Stimulated activated memory B cell treated with anti-CD40 and anti-IgM and Interleukin-4, amounts not matched to agents 10 μg/mL and 1 μg/mL and 100 μg/mL, for 72 hours (primary cell): ENCODE results near the gene NSUN6.
"Not testable (repeated sequence)": the region's sequence is repeated elsewhere in the genome, so short reads cannot be mapped to it uniquely, and the experiment has no call there.

Experiments
- ATAC-seq: fragments of 150-1000 bp; cut with Tn5 transposase; 2 replicates; pipeline ENCODE4 v1.10.0; 2021
- H3K27ac Mint-ChIP-seq: one replicate; pipeline ENCODE4 v1.8.0; 2022; ENCODE audit warnings: mild to moderate bottlenecking, mixed read lengths
- H3K27me3 Mint-ChIP-seq: one replicate; pipeline ENCODE4 v1.8.0; 2022; ENCODE audit warnings: mixed read lengths
- H3K36me3 Mint-ChIP-seq: one replicate; pipeline ENCODE4 v1.8.0; 2022; ENCODE audit warnings: mixed read lengths
- H3K4me1 Mint-ChIP-seq: one replicate; pipeline ENCODE4 v1.8.0; 2022; ENCODE audit warnings: mixed read lengths
- H3K4me3 Mint-ChIP-seq: one replicate; pipeline ENCODE4 v1.8.0; 2022; ENCODE audit warnings: mild to moderate bottlenecking, moderate library complexity, mixed read lengths
- H3K9me3 Mint-ChIP-seq: one replicate; pipeline ENCODE4 v1.8.0; 2022; ENCODE audit warnings: mixed read lengths

NSUN6 gene

DNA sequence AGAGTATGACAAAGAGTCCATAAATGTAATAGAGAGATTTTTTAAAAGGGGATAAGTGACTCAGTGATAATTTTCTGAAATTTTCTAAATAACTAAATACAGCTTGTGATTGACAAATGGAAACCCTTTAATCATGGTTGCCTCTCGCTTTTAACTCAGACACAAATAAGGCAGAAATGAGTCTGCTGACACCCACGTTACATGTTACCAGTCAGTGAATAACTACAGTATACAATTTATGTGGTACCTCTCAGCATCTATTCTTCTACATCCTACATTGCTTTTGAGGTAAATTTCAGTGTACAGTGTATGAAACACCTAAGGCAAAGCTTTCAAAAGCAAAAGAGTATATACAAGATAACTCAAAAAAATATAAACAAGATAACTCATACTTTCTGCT, 4.2 kb downstream of the NSUN6 start:
- no peak for ATAC-seq
- peaks cover 9% of the 10 kb centered on the region for H3K36me3 Mint-ChIP-seq
- H3K27ac Mint-ChIP-seq: no peak overlapping the region

DNA sequence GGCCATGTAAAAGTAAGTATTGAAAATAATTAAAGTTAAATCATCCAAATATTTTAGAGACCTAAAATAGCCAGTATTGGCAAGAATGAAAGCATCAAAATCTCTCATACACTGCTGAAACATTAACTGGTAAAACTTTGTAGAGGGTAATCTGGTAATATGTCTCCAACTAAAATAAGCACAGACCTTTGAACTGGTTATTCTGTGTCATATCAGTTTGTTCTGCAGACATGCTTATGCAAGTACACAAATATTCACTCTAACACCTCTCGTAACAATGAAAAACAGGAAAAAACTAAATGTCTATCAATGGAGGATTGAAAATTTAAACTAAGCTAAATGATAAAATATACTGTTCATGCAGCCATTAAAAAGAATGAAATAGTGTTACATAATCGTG, 11.7 kb downstream of the NSUN6 start:
- not testable (repeated sequence) for ATAC-seq

More for the DNA sequence above, 4.2 kb downstream of the NSUN6 start:
- Mint-ChIP-seq H3K9me3 (no peaks in the 10 kb centered on the region), H3K4me1 (peaks cover 36% of the 10 kb centered on the region), H3K27me3 (no peaks in the 10 kb centered on the region), H3K4me3 (no peak overlapping the region)

DNA sequence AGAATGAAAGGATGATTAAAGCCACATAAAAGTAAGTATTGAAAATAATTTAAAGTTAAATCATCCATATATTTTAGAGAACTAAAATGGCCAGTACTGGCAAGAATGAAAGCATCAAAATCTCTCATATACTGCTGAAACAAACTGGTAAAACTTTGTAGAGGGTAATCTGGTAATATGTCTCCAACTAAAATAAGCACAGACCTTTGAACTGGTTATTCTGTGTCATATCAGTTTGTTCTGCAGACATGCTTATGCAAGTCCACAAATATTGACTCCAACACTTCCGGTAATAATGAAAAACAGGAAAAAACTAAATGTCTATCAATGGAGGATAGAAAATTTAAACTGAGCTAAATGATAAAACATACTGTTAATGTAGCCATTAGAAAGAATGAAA, 14.0 kb downstream of the NSUN6 start:
- H3K27me3 Mint-ChIP-seq, H3K27ac Mint-ChIP-seq, H3K4me3 Mint-ChIP-seq, H3K9me3 Mint-ChIP-seq, ATAC-seq, H3K4me1 Mint-ChIP-seq: not testable (repeated sequence)
- H3K36me3 Mint-ChIP-seq: peaks cover 19% of the 10 kb centered on the region

More for the DNA sequence above, 11.7 kb downstream of the NSUN6 start:
- H3K4me1 Mint-ChIP-seq, H3K27ac Mint-ChIP-seq, H3K4me3 Mint-ChIP-seq, H3K9me3 Mint-ChIP-seq, H3K27me3 Mint-ChIP-seq: not testable (repeated sequence)
- peaks cover 28% of the 10 kb centered on the region for H3K36me3 Mint-ChIP-seq

DNA sequence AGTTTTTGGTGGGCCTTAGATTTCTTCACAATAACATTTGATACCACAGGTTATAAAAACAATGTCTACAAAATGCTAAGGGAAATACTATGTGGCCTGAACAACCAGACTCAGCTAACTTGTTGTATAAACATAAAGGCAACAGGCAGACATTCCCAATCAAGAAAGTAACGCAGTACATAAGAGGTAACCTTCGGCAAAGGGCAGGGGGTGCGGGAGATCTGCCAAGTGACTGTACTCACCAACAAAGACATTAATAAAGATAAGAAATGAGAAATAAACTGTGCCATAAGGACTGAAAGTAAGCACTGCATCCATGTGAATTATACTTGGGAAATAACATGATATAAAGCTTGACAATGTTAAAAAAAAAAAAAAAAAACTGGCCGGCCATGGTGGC, 15.4 kb downstream of the NSUN6 start:
- Mint-ChIP-seq H3K27ac (no peak overlapping the region), H3K36me3 (peaks cover 19% of the 10 kb centered on the region), H3K27me3 (no peaks in the 10 kb centered on the region), H3K4me3 (no peak overlapping the region), H3K4me1 (no peaks in the 10 kb centered on the region), H3K9me3 (no peaks in the 10 kb centered on the region)
- ATAC-seq: no peak

DNA sequence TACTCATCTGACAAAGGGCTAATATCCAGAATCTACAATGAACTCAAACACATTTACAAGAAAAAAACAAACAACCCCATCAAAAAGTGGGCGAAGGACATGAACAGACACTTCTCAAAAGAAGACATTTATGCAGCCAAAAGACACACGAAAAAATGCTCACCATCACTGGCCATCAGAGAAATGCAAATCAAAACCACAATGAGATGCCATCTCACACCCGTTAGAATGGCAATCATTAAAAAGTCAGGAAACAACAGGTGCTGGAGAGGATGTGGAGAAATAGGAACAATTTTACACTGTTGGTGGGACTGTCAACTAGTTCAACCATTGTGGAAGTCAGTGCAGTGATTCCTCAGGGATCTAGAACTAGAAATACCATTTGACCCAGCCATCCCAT, 18.9 kb downstream of the NSUN6 start:
- H3K9me3 Mint-ChIP-seq, H3K36me3 Mint-ChIP-seq, H3K4me1 Mint-ChIP-seq, H3K27me3 Mint-ChIP-seq, H3K27ac Mint-ChIP-seq, ATAC-seq, H3K4me3 Mint-ChIP-seq: not testable (repeated sequence)

DNA sequence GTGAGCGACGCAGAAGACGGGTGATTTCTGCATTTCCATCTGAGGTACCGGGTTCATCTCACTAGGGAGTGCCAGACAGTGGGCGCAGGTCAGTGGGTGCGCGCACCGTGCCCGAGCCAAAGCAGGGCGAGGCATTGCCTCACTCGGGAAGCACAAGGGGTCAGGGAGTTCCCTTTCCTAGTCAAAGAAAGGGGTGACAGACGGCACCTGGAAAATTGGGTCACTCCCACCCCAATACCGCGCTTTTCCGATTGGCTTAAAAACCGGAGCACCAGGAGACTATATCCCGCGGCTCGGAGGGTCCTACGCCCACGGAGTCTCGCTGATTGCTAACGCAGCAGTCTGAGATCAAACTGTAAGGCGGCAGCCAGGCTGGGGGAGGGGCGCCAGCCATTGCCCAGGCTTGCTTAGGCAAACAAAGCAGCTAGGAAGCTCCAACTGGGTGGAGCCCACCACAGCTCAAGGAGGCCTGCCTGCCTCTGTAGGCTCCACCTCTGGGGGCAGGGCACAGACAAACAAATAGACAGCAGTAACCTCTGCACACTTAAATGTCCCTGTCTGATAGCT, 23.9 kb downstream of the NSUN6 start:
- H3K9me3 Mint-ChIP-seq, ATAC-seq, H3K27me3 Mint-ChIP-seq: not testable (repeated sequence)
- Mint-ChIP-seq H3K4me3 (peak overlapping the region; percentile 83), H3K27ac (peak overlapping the region; percentile 77), H3K36me3 (peaks cover 14% of the 10 kb centered on the region), H3K4me1 (peaks cover 12% of the 10 kb centered on the region)

DNA sequence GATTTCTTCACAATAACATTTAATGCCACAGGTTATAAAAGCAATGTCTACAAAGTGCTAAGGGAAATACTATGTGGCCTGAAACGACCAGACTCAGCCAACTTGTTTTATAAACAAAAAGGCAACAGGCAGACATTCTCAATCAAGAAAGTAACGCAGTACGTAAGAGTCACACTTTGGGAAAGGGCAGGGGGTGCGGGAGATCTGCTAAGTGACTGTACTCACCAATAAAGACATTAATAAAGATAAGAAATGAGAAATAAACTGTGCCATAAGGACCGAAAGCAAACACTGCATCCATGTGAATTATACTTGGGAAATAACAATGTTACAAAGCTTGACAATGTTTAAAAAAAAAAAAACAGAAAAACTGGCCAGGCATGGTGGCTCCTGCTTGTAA, 25.5 kb downstream of the NSUN6 start:
- H3K9me3 Mint-ChIP-seq: no peaks in the 10 kb centered on the region
- H3K27me3 Mint-ChIP-seq: no peaks in the 10 kb centered on the region
- ATAC-seq: no peak
- H3K27ac Mint-ChIP-seq: no peak overlapping the region
- peaks cover 12% of the 10 kb centered on the region for H3K4me1 Mint-ChIP-seq
- H3K36me3 Mint-ChIP-seq: peaks cover 21% of the 10 kb centered on the region
- H3K4me3 Mint-ChIP-seq: no peak overlapping the region

DNA sequence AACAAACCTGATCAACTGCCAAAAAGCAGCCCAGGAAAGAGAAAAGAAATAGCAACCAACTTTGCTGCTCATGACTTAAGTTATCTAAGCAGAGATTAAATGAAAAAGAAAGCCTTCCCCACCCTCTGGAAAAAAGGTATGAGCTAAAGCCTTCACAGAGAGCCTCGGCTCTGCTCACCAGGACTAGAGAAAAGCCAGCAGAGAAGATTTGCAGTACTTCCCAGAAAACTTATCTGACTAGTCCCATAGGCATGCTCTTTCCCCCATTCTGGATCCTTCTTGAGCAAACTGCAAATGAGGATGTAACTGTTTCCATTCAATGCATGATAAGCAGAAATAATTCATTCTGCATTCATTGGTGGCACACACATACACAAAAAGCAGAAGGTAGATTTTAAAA, 27.7 kb downstream of the NSUN6 start:
- not testable (repeated sequence) for H3K27me3 Mint-ChIP-seq, ATAC-seq, H3K9me3 Mint-ChIP-seq, H3K4me3 Mint-ChIP-seq, H3K27ac Mint-ChIP-seq
- peaks cover 12% of the 10 kb centered on the region for H3K4me1 Mint-ChIP-seq
- H3K36me3 Mint-ChIP-seq: peaks cover 28% of the 10 kb centered on the region

DNA sequence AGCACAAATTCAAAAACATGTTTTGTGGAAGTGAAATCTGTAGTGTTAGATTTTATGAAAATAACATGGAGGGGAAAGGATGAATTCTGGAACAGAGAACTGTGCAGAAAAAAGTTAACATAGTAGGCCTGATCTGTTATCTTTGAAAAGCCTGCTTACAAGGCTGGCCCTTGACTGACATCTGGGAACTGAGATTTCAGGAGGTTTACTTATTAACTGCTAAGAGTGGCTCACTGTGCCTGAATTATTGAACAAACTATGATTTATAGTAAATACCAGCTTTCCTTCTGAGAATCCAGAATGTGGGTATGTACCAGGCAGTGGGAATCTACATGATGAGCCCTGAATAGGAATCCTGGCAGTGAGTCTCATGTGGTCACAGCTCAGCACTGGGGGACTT, 30.5 kb downstream of the NSUN6 start:
- no peaks in the 10 kb centered on the region for H3K4me1 Mint-ChIP-seq
- H3K27me3 Mint-ChIP-seq: no peaks in the 10 kb centered on the region
- peaks cover 46% of the 10 kb centered on the region for H3K36me3 Mint-ChIP-seq
- no peaks in the 10 kb centered on the region for H3K9me3 Mint-ChIP-seq
- H3K27ac Mint-ChIP-seq: no peak overlapping the region
- H3K4me3 Mint-ChIP-seq: no peak overlapping the region
- ATAC-seq: no peak

DNA sequence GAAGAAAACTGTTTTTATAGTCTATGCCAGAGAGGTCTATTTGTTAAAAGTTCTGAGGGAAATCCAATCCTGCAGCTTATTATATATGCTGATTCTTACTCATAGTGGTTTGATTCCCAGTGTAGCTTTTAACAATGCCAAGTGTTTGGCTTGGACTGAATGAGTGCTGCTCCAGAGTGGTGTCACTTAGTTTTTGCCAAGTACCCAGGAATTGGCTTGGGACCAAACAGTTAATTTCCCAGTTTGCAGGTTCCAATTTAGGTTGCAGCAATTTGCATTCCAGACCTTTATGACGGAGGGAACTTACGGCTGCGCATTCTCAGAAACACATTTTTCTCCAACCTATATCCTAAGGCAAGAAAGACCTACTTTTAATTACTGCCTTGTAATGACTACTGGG, 32.4 kb downstream of the NSUN6 start:
- Mint-ChIP-seq H3K4me1 (no peaks in the 10 kb centered on the region), H3K36me3 (peaks cover 39% of the 10 kb centered on the region), H3K27ac (no peak overlapping the region), H3K4me3 (no peak overlapping the region), H3K27me3 (no peaks in the 10 kb centered on the region), H3K9me3 (no peaks in the 10 kb centered on the region)
- no peak for ATAC-seq

DNA sequence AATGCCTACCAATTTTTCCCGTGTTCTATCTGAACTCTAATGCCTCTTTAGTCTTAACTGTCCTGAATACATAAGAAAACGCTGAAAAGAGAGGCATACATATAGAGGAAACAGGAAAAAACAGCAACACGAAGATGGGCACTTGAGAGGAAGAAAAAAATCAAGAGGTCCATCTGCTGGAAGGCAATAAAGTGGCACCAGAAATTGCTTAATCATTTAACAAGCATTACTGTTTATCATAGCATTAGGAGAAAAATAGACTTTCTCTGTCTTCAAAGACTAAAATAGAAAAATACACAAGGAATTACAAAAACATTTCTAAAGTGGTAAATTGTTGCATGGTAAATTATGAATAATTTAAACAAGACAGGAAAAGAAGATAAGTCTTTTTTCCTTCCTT, 35.0 kb downstream of the NSUN6 start:
- no peaks in the 10 kb centered on the region for H3K4me1 Mint-ChIP-seq
- no peaks in the 10 kb centered on the region for H3K9me3 Mint-ChIP-seq
- peaks cover 44% of the 10 kb centered on the region for H3K36me3 Mint-ChIP-seq
- no peak for ATAC-seq
- no peak overlapping the region for H3K27ac Mint-ChIP-seq
- no peak overlapping the region for H3K4me3 Mint-ChIP-seq
- no peaks in the 10 kb centered on the region for H3K27me3 Mint-ChIP-seq

DNA sequence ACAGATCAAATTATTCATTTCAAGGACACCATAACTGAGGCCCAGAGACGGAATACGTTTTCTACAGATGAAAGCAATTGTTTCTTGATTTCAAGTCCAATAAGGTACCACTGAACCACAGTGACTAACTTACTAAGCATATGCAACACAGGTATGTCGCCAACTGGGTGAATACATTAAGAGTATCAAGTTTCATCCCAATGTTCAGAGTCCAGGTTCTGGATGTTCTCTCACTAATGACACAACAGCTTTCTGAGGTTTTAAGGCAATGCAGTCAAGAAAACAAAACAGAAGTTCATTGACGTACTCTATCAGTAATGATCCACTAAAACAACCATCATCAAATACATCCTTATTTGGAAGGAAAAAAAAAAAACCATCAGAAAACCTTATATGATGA, 35.8 kb downstream of the NSUN6 start:
- ATAC-seq: no peak
- Mint-ChIP-seq H3K4me1 (no peaks in the 10 kb centered on the region), H3K27ac (no peak overlapping the region), H3K9me3 (no peaks in the 10 kb centered on the region), H3K27me3 (no peaks in the 10 kb centered on the region), H3K36me3 (peaks cover 46% of the 10 kb centered on the region), H3K4me3 (no peak overlapping the region)

DNA sequence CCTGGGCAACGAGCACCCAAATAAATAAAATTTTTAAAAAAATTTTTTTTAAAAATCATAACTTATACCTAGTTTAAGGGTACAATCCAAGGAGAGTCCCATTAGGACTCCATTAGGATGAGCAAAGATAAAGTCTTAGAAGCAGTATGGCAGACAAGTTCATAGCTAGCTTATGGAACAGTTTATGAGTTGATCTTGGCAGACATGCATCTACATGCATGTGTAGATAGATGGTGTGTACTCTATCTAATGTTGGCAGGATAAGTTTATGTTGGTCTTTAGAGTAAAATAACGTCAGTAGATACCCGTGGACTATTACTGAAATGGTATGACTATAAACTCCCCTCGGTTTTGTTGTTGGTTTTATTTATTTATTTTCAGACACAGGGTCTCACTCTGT, 40.2 kb downstream of the NSUN6 start:
- peaks cover 42% of the 10 kb centered on the region for H3K36me3 Mint-ChIP-seq

DNA sequence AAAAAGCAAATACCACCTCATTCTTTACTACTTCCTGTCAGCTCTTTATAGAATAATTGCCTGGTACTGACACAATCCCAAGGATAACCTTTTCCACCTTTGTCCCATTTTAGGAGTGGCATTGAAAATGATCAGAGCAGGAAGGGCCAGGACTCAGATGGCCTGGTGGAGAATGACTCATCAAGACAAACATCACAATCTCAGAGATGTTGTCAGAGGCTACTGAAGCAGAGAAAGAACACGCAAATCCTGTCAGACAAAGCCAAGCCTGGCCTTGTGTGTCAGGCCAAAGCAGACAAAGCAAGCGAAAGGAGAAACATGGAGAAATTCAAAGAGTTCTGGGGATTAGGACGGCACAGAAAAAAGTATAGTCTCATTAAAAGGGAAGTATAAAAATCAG, 40.9 kb downstream of the NSUN6 start:
- Mint-ChIP-seq H3K27ac (no peak overlapping the region), H3K36me3 (peaks cover 46% of the 10 kb centered on the region), H3K4me3 (no peak overlapping the region), H3K4me1 (no peaks in the 10 kb centered on the region), H3K27me3 (no peaks in the 10 kb centered on the region), H3K9me3 (no peaks in the 10 kb centered on the region)
- no peak for ATAC-seq

More for the DNA sequence above, 40.2 kb downstream of the NSUN6 start:
- Mint-ChIP-seq H3K4me1 (no peaks in the 10 kb centered on the region), H3K27ac (no peak overlapping the region), H3K9me3 (no peaks in the 10 kb centered on the region), H3K27me3 (no peaks in the 10 kb centered on the region), H3K4me3 (no peak overlapping the region)
- no peak for ATAC-seq

DNA sequence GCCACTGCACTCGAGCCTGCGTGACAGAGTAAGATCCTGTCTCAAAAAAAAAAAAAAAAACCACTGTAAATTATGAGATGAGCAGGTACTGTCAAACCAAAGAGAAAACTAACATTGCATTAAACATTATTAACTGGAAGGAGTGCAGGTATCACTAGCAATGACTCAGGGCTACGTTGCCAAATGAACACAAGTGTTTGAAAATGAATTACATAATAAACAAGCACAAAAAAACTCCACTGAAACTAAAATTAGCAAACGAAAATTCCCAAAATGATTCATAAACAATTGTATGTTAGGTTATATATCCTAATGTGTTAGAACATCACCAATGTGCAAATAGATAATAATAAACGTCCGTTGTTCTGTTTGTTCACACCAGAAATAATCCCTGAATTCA, 42.8 kb downstream of the NSUN6 start:
- H3K4me3 Mint-ChIP-seq: no peak overlapping the region
- H3K27ac Mint-ChIP-seq: no peak overlapping the region
- H3K27me3 Mint-ChIP-seq: no peaks in the 10 kb centered on the region
- H3K36me3 Mint-ChIP-seq: peaks cover 52% of the 10 kb centered on the region
- H3K9me3 Mint-ChIP-seq: no peaks in the 10 kb centered on the region
- no peak for ATAC-seq
- no peaks in the 10 kb centered on the region for H3K4me1 Mint-ChIP-seq

DNA sequence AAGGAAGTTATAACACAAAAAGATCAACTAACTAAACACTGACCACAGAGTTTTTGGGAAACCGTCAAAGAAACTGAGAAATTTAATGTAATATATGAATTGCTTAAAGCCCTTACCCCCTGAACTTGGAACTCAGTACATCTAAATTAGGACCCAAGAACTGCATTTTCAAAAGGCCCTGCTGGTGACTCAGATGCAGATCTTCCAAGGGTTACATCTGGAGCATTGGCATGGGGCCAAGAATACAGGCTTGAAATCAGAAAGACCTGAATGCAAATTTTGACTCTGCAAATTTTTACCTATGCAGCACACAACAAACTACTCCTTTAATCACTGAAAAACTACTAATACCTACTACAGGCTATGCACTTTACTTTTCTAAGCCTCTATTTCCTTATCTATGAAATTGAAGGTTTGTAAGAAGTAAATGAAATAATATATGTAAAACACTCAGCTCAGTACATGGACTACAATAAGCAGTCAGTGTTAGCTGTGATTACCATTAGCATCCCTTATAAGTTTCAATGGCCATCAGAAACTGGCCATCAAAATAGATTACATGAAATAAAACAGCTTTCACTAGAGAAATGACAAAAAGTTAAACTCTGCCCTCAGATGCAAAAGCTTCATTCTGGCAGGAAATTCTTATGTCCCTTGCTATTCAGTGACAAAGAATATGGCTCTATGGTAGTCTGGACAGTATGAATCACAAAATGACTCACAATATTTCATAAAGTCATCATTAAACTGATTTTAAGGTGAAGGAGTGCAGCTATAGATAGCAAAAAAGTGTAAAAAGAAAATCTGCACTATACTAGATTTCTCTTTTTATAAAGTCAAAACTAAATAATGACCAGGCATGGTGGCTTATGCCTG, 43.6 kb downstream of the NSUN6 start:
- no peak for ATAC-seq
- peaks cover 46% of the 10 kb centered on the region for H3K36me3 Mint-ChIP-seq
- no peaks in the 10 kb centered on the region for H3K27me3 Mint-ChIP-seq
- no peak overlapping the region for H3K4me3 Mint-ChIP-seq
- no peak overlapping the region for H3K27ac Mint-ChIP-seq
- no peaks in the 10 kb centered on the region for H3K9me3 Mint-ChIP-seq
- no peaks in the 10 kb centered on the region for H3K4me1 Mint-ChIP-seq
